Ascending aorta (tissue), 2 donors: ENCODE measurements around the gene GLYATL3. TPM values are rescaled to one million over a fixed set of nuclear protein-coding genes. Genes with fewer than 3 reads are reported as not detected.

ENCODE experiments used
- DNase-seq, 2 donors: peaks; one replicate each; pipeline ENCODE4 v3.0.0-alpha.2; 2019; ENCODE audit warnings: low spot score in 2 of 2
- H3K27ac ChIP-seq, 2 donors: fragments of 200-600 bp; sonication (generic); one replicate each; pipeline ENCODE4 v1.5.1; 2016 to 2017; ENCODE audit warnings: mild to moderate bottlenecking in 1 of 2
- H3K27me3 ChIP-seq: fragments of 200-600 bp; sonication (generic); one replicate; pipeline ENCODE4 v1.5.1; 2017
- H3K36me3 ChIP-seq, 2 donors: fragments of 200-600 bp; sonication (generic); one replicate each; pipeline ENCODE4 v1.5.1; 2016
- H3K4me1 ChIP-seq, 2 donors: fragments of 200-600 bp; sonication (generic); one replicate each; pipeline ENCODE4 v1.5.1; 2016 to 2017; ENCODE audit warnings: mild to moderate bottlenecking in 1 of 2
- H3K4me3 ChIP-seq, 2 donors: fragments of 200-600 bp; sonication (generic); one replicate each; pipeline ENCODE4 v1.5.1; 2016 to 2017; ENCODE audit warnings: mild to moderate bottlenecking in 1 of 2
- H3K9me3 ChIP-seq, 2 donors: fragments of 200-600 bp; sonication (generic); one replicate each; pipeline ENCODE4 v1.5.1; 2016
- CTCF ChIP-seq, 3 experiments: fragments of 200-600 bp in 2 of 3; fragments of 450-650 bp in 1 of 3; sonication (generic) in 2 of 3; IDR thresholded peaks; one replicate each; pipeline ENCODE4 v1.5.1; 2016 to 2019; ENCODE audit warnings: antibody characterized with exemption in 3 of 3, mild to moderate bottlenecking in 1 of 3, moderate library complexity in 1 of 3
- intact Hi-C: fragments of 100-400 bp; cut with DNase I; formaldehyde crosslinking; loops from one replicate; pipeline ENCODE4 v1.15.1; 2023
- total RNA-seq: library from RNA; depleted of rRNA; stranded (reverse); fragments of >200 nt; gene quantifications from one replicate; pipeline ENCODE4 v1.1.0, GENCODE V29; 2016

GLYATL3 gene
- total RNA-seq, 1 donor from 2014 or later = not detected

GRCh38 chr6:49531774-49532569, 32.2 kb downstream of the GLYATL3 start:
- no peaks in the 10 kb centered on the region for H3K9me3 ChIP-seq
- H3K4me3 ChIP-seq = no peak overlapping the region
- DNase-seq = no peak
- no peaks in the 10 kb centered on the region for H3K36me3 ChIP-seq
- peak; percentile 19 to 63 (median 61) for TF ChIP-seq CTCF (IDR thresholded peaks at IDR 0.05)
- intact Hi-C loops = loop anchor here (5.0 kb wide), 2 partner anchors 75 to 315 kb away; no protein-coding TSS in a partner anchor
- no peak overlapping the region for H3K27ac ChIP-seq
- H3K4me1 ChIP-seq = no peaks in the 10 kb centered on the region
- H3K27me3 ChIP-seq = no peaks in the 10 kb centered on the region

GRCh38 chr6:49535795-49536194, 36.1 kb downstream of the GLYATL3 start:
- H3K4me1 ChIP-seq = no peaks in the 10 kb centered on the region
- no peaks in the 10 kb centered on the region for H3K27me3 ChIP-seq
- no peak overlapping the region for H3K27ac ChIP-seq
- intact Hi-C loops = no loop called here
- H3K4me3 ChIP-seq = no peak overlapping the region
- no peak for DNase-seq
- no peak for TF ChIP-seq CTCF (IDR thresholded peaks at IDR 0.05)
- no peaks in the 10 kb centered on the region for H3K9me3 ChIP-seq
- H3K36me3 ChIP-seq = no peaks in the 10 kb centered on the region

- H3K9me3 ChIP-seq = no peaks in the 10 kb centered on the region
- intact Hi-C loops = no loop called here
- DNase-seq = no peak
- H3K27ac ChIP-seq = no peak overlapping the region
- no peaks in the 10 kb centered on the region for H3K36me3 ChIP-seq
- H3K4me1 ChIP-seq = no peaks in the 10 kb centered on the region
- TF ChIP-seq CTCF (IDR thresholded peaks at IDR 0.05) = no peak
- no peak overlapping the region for H3K4me3 ChIP-seq
- H3K27me3 ChIP-seq = no peaks in the 10 kb centered on the region
These were observed 39.4 kb downstream of the GLYATL3 start for GRCh38 chr6:49539102-49539501.

- no peak for TF ChIP-seq CTCF (IDR thresholded peaks at IDR 0.05)
- H3K4me3 ChIP-seq = no peak overlapping the region
- no peak overlapping the region for H3K27ac ChIP-seq
- no peaks in the 10 kb centered on the region for H3K9me3 ChIP-seq
- H3K4me1 ChIP-seq = no peaks in the 10 kb centered on the region
- intact Hi-C loops = no loop called here
- H3K36me3 ChIP-seq = no peaks in the 10 kb centered on the region
- H3K27me3 ChIP-seq = no peaks in the 10 kb centered on the region
- no peak for DNase-seq
These were observed 40.9 kb downstream of the GLYATL3 start for GRCh38 chr6:49540614-49541013.

- intact Hi-C loops = no loop called here
- no peaks in the 10 kb centered on the region for H3K4me1 ChIP-seq
- no peak for TF ChIP-seq CTCF (IDR thresholded peaks at IDR 0.05)
- no peak overlapping the region for H3K4me3 ChIP-seq
- no peaks in the 10 kb centered on the region for H3K27me3 ChIP-seq
- no peaks in the 10 kb centered on the region for H3K9me3 ChIP-seq
- no peak overlapping the region for H3K27ac ChIP-seq
- no peak for DNase-seq
- no peaks in the 10 kb centered on the region for H3K36me3 ChIP-seq
These were observed 41.5 kb downstream of the GLYATL3 start for GRCh38 chr6:49541210-49541724.
